Gastrocnemius medialis (tissue), 4 donors: ENCODE results near the gene PWP2. TPM values are rescaled to one million over a fixed set of nuclear protein-coding genes. Genes with fewer than 3 reads are reported as not detected.
"Not testable (repeated sequence)": the region's sequence is repeated elsewhere in the genome, so short reads cannot be mapped to it uniquely, and the experiment has no call there.

ENCODE experiments used
- ATAC-seq, 2 donors: fragments of 150-250 bp; one replicate each; pipeline ENCODE4 v1.9.1; 2016
- DNase-seq, 2 donors: peaks; one replicate each; pipeline ENCODE4 v3.0.0-alpha.2; 2019
- H3K27ac ChIP-seq, 4 donors: fragments of 200-600 bp; sonication (generic); 1 replicate in 1 of 4; 2 replicates in 3 of 4; pipeline ENCODE4 v1.5.1; 2016 to 2018; ENCODE audit warnings: mild to moderate bottlenecking in 2 of 4, moderate library complexity in 1 of 4
- H3K27me3 ChIP-seq, 3 donors: fragments of 200-600 bp; sonication (generic) in 2 of 3; 1 replicate in 1 of 3; 2 replicates in 2 of 3; pipeline versions ENCODE4 v1.5.1 to v1.6.0; 2016 to 2019; ENCODE audit warnings: mild to moderate bottlenecking in 1 of 3, moderate library complexity in 1 of 3
- H3K36me3 ChIP-seq, 2 donors: fragments of 200-600 bp; sonication (generic) in 1 of 2; one replicate each; pipeline ENCODE4 v1.5.1; 2017 to 2018
- H3K4me1 ChIP-seq, 2 donors: fragments of 200-600 bp; sonication (generic) in 1 of 2; one replicate each; pipeline ENCODE4 v1.5.1; 2016 to 2017; ENCODE audit warnings: mild to moderate bottlenecking in 2 of 2
- H3K4me3 ChIP-seq, 4 donors: fragments of 200-600 bp; sonication (generic) in 3 of 4; 1 replicate in 1 of 4; 2 replicates in 3 of 4; pipeline ENCODE4 v1.5.1; 2016 to 2019; ENCODE audit warnings: mild to moderate bottlenecking in 2 of 4
- H3K9me3 ChIP-seq, 3 donors: fragments of 200-600 bp; sonication (generic) in 2 of 3; 1 replicate in 1 of 3; 2 replicates in 2 of 3; pipeline ENCODE4 v1.5.1; 2016 to 2019
- in situ Hi-C, 4 donors: fragments of 200-750 bp; cut with MboI; loops; one replicate each; pipeline versions ENCODE4 v1.15.0 to v1.8.0; 2017; ENCODE audit warnings: low sequenced_read_pairs in 4 of 4
- intact Hi-C: fragments of 100-400 bp; cut with DNase I; formaldehyde crosslinking; loops from one replicate; pipeline ENCODE4 v1.15.1; 2023; ENCODE audit warnings: low total_unique reads
- total RNA-seq, 4 donors: library from RNA; depleted of rRNA; stranded (reverse); fragments of >200 nt; gene quantifications; one replicate each; pipeline versions ENCODE4 v1.1.0 to v1.2.3, GENCODE V29; 2016

Gene PWP2
- total RNA-seq, 4 donors from 2014 or later = 3.9 to 19.2 (median 7.9) TPM

DNA sequence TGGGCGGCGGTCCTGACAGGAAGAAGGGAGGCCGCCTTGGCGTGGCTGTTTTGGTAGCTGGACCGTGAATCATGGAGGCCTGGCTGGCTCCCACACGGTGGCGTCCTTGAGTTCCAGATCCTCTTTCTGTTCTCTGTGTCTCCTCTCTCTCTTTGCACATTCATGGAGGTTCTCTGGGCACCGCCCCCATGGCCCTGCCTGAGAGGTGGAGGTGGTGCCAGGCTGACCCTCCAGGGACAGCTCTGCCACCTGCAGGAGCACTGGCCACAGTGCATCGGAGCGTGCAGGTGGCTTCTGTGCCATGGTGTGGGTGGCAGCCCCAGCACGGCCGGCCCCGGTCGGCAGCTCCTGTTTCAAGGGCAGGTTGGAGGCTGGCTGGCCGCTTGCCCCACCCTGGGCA is 30.8 kb downstream of the PWP2 start:
- H3K27ac ChIP-seq, H3K4me1 ChIP-seq, H3K36me3 ChIP-seq, in situ Hi-C loops, intact Hi-C loops, H3K4me3 ChIP-seq, H3K9me3 ChIP-seq, H3K27me3 ChIP-seq: not testable (repeated sequence)
- ATAC-seq = peak; percentile 40 to 55
- DNase-seq = peak in 1 of 2 donors; percentile 52

DNA sequence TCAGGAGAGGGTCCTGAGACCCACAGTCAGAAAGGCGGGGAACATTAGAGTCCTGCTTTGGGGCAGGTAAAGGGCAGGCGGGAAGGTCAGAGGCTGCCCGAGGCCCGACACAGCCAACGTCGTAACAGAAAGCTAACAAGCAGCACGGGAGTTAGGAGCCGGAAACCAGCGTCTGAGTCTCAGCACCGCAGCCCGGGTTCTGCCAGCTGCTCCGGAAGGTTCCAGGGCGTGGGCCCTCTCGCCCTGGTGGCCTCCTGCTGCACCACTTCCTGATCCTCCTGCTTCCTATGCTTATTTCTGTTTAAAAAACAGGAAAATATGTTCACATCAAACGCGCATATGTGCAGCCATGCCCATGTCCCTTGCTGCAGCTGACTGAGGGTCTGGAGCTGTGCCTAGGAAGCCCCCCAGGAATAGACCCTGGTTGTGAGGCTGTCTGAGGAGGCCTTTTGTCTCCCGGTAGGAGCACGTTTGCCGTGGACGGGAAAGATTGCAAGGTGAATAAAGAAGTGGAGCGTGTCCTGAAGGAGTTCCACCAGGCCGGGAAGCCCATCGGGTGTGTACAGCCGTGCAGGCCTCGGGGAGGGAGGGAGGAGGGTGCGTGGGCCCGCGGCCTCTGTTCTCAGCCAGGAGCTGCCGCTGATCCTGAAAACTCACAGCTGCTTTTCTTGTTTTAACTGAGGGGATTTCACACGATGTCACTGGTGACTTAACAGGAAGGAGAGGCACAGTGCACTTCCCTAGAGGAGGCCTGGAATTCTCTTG is 32.8 kb downstream of the PWP2 start:
- H3K9me3 ChIP-seq, H3K36me3 ChIP-seq, H3K4me1 ChIP-seq, DNase-seq, ATAC-seq, intact Hi-C loops, H3K4me3 ChIP-seq, in situ Hi-C loops, H3K27me3 ChIP-seq: not testable (repeated sequence)
- peak overlapping the region in 1 of 4 donors; percentile 68 for H3K27ac ChIP-seq

DNA sequence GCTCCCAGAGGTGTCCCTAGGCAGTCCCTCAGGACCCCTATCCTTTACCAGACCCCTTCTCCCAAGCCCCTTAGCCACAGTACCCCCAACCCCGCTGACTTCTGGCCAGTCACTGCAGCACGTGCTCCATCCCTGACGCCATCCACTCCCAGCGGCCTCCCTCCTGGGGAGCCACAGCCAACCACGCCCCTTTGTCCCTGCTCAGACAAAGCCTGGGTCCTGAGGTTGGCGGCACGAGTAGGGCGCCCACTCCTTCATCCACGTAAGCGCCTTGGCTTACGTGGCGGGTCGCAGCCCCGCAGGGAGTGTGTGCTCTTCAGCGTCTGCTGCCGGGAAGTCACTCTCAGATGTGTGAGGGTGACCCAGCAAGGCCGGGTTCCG is 33.3 kb downstream of the PWP2 start:
- in situ Hi-C loops, H3K27ac ChIP-seq, ATAC-seq, H3K4me3 ChIP-seq, DNase-seq, H3K27me3 ChIP-seq, H3K36me3 ChIP-seq, H3K4me1 ChIP-seq, intact Hi-C loops, H3K9me3 ChIP-seq: not testable (repeated sequence)

DNA sequence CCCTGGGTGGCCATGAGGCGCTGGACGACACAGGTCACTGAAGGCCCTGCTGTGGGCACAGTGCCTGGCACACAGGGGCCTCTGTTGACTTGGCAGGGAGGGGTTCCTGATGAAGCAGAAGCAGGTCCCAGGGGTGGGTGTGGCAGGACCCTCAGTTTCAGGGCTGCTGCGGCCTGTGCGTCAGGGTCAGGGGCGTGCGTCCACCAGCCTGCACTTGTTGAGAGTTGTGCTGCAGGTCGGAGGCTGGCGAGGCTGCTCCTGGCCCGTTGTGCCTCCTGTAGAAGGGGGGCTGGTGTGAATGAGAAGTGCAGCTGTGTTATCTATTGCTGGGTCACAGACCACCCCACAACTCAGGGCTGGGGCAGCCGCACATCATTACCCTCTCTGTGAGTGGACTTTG is 35.3 kb downstream of the PWP2 start:
- H3K4me3 ChIP-seq, H3K27me3 ChIP-seq, H3K4me1 ChIP-seq, H3K27ac ChIP-seq, intact Hi-C loops, in situ Hi-C loops, H3K36me3 ChIP-seq, DNase-seq, ATAC-seq, H3K9me3 ChIP-seq: not testable (repeated sequence)

DNA sequence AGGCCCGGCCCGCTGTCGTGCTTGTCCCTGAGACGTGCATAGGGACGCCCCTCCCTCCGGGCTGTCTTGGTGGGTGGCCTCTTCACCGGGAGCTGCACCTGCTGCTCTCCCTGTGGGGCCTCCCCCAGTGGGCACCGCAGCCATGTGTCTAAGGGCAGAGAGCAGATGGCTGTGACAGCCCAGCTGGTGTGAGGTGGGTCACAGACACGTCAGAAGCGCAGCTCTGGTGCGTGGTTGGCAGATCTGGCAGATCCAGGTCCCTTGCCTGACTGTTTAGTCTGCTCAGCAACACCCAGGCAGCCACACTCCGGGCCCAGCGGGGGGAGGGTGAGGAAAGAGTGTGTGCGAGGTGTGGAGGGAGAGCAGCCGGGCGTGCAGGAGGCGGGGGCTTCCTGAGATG is 36.2 kb downstream of the PWP2 start:
- H3K36me3 ChIP-seq, ATAC-seq, H3K27ac ChIP-seq, H3K4me3 ChIP-seq, H3K4me1 ChIP-seq, H3K27me3 ChIP-seq, intact Hi-C loops, H3K9me3 ChIP-seq, DNase-seq, in situ Hi-C loops: not testable (repeated sequence)

DNA sequence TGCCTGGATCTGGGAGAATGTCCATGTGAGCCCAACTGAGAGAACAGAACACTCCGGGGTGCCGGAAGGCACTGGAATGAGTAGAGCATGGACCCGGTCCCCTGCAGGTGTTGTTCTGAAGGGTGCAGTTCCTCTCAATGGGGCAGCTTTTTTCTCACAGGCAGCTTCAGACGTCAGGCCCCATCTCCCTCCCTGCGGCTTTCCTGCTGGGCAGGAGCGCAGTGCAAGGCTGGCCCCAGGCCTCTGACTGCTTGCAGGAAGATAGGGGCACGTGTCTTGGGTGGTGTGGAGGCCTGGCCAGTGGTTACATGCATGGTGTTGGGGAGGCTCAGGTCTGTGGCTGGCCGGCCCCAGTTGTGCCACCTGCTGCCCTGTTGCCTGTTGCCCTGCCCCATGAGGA is 36.8 kb downstream of the PWP2 start:
- H3K27me3 ChIP-seq, intact Hi-C loops, H3K4me1 ChIP-seq, H3K4me3 ChIP-seq, H3K9me3 ChIP-seq, H3K27ac ChIP-seq, ATAC-seq, H3K36me3 ChIP-seq, in situ Hi-C loops, DNase-seq: not testable (repeated sequence)

DNA sequence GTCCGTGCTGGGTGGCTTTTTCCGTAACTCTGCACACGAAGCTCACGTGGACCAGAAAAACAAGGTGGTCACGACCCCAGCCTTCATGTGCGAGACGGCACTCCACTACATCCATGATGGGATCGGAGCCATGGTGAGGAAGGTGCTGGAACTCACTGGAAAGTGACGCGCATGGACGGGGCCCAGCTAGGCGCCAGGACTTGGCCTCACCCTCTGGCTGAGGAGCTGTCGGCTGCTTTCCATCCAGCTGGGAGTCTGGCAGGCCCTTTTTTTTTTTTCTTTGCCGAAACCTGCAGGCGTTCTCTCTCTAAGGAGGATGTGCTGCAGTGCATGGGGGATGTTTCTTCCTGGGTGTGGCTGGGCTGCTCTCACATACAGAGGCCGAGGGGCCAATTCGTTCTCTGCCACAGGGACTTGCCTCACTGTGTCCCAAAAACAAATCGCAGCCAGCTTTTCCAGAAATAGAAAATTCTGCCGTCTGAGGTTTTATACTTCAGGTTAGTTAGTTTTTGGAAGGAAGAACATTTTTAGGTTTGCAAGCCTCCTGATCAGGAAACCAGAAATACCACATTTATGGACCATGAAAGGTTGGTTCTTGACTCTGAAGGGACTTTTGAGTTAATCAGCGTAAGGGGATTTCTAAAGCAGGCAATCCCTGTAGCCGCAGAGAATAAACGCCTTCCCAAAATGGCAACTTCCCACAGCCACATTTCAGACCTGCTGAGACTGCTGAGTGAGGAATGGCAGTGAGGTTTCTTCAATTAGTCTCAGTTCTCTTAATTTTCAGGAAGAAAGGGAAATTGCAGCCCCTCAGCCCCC is 37.8 kb downstream of the PWP2 start:
- H3K4me3 ChIP-seq, H3K27ac ChIP-seq, in situ Hi-C loops, H3K36me3 ChIP-seq, intact Hi-C loops, H3K27me3 ChIP-seq, DNase-seq, H3K4me1 ChIP-seq, H3K9me3 ChIP-seq: not testable (repeated sequence)
- peak; percentile 24 to 46 for ATAC-seq

DNA sequence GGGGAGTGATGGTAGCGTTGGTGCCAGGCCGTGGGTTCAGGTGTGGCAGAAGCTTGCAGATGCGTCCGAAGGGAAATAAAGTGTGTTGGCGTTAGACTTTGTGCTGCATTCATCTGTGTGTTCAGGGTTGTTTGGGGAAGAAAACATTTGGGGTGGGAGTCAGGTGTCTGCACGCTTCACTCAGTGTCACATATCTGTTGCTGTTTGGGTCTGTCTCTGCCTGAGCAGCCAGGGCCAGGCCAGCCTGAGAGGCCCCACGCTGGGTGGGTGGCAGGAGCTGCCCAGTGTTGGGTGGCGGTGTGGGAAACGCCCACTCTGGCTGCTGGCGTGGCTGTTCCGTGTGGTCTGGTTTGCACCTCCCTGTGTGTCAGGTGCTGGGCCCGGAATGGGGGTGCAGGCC is 38.4 kb downstream of the PWP2 start:
- H3K9me3 ChIP-seq, H3K4me3 ChIP-seq, ATAC-seq, H3K27me3 ChIP-seq, intact Hi-C loops, in situ Hi-C loops, H3K27ac ChIP-seq, H3K36me3 ChIP-seq, DNase-seq, H3K4me1 ChIP-seq: not testable (repeated sequence)

DNA sequence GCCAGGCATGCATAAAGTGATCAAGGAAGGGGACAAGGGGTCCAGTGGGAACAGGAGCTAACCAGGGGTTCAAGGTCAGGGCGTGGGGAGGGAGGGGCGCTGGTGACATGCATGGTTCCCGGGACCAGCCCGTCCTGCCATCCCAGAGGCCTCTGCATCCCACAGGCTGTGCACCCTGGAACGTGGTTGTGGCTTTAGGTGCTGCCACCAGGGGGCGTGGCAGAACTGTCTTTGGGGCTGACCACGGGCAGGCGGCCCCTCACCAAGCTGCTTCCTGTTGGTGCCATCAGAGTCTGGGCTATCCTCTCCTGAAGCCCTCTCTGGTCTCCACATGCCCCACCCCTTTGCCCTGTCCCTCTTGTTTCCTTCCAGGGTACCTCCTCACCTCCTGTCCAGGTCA is 39.9 kb downstream of the PWP2 start:
- H3K36me3 ChIP-seq, H3K4me1 ChIP-seq, H3K4me3 ChIP-seq, in situ Hi-C loops, DNase-seq, H3K27me3 ChIP-seq, intact Hi-C loops, H3K9me3 ChIP-seq, H3K27ac ChIP-seq: not testable (repeated sequence)
- peak; percentile 39 to 46 for ATAC-seq

DNA sequence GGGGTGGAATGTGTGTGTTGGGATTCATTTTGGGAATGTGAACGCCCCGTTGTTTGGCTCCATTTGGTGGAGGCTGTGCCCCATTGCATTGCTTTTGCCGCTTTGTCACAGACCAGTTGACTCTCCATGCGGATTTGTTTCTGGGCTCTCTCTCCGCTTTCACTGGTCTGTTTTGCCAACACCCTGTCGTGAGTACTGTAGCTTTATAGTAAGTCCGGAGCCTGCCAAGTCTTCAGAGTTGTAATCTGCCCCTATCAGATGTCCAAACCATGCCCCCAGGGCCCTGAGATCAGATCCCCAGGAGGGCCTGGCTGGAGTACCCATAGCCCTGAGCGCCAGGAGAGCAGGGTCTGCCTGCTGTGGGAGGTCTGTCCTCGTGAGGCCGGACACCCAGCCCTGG is 43.1 kb downstream of the PWP2 start:
- ATAC-seq = peak; percentile 53 to 74
- in situ Hi-C loops, intact Hi-C loops, H3K9me3 ChIP-seq, H3K27ac ChIP-seq, H3K4me3 ChIP-seq, H3K36me3 ChIP-seq, H3K4me1 ChIP-seq, H3K27me3 ChIP-seq: not testable (repeated sequence)
- DNase-seq = peak in 1 of 2 donors; percentile 45

DNA sequence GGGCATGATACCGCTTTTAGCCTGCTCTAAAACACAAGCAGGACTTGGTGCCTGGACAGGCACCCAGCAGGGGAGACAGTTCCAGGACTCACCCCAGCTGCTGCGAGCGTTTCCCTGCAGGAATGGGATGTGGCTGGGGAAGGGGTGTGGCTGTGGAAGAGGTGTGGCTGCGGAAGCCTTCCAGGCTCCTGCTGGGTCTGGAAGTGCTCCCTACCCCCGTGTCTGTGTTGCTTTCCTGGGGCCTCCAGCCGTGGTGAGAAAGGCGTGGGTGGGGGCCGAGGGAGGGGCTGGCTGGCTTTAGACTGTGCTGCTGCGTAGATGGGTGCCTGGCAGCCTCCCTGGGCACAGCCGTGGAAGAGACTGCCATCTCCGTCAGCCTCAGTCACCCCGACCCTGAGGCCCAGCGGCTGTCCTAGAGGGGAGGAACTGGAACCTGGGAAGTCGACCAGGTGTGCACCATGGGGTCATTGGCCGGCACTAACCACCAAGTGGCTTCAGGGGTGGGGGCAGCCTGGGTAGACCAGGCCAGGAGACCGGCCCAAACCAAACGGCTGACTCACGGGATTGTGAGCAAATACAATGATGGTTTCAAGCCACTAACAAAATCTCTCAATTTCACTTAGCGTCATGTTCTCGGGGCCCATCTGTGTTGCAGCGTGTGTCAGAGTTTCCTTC is 46.2 kb downstream of the PWP2 start:
- H3K4me1 ChIP-seq, H3K9me3 ChIP-seq, in situ Hi-C loops, H3K27me3 ChIP-seq, ATAC-seq, intact Hi-C loops, H3K4me3 ChIP-seq, H3K27ac ChIP-seq, DNase-seq, H3K36me3 ChIP-seq: not testable (repeated sequence)

DNA sequence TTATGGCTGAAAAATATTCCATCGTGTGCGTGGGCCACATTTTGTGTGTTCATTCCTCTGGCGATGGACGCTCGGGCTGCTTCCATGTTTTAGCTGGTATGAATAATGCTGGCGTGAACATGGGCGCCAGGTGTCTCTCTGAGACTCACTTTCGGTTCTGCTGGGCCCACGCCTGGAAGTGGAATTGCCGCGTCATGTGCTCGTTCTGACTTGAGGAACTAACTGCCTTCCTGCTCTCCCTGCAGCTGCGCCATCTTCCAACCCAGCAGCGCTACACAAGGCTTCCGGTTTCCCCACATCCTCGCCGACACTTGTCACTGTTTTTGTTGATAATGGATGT is 46.7 kb downstream of the PWP2 start:
- in situ Hi-C loops, H3K4me1 ChIP-seq, DNase-seq, H3K36me3 ChIP-seq, intact Hi-C loops, H3K4me3 ChIP-seq, H3K27me3 ChIP-seq, H3K27ac ChIP-seq, H3K9me3 ChIP-seq: not testable (repeated sequence)
- ATAC-seq = peak; percentile 33 to 52
